HL-60 (cell line): Measurements from ENCODE around the gene PNMA3.

ENCODE experiments used
- GABPA ChIP-seq: IDR thresholded peaks from 2 replicates; pipeline ENCODE4 v1.6.1; 2012; ENCODE audit warnings: low read depth
- POLR2AphosphoS5 ChIP-seq: IDR thresholded peaks from 2 replicates; pipeline ENCODE4 v1.6.1; 2012; ENCODE audit warnings: low read depth
- TF ChIP-seq, protein P1 (sequence below): IDR thresholded peaks from one replicate; pipeline ENCODE4 v1.5.1; 2011; ENCODE audit warnings: low read length, control low read depth, inconsistent platforms; ENCODE audit not compliant: insufficient read depth

DNA sequence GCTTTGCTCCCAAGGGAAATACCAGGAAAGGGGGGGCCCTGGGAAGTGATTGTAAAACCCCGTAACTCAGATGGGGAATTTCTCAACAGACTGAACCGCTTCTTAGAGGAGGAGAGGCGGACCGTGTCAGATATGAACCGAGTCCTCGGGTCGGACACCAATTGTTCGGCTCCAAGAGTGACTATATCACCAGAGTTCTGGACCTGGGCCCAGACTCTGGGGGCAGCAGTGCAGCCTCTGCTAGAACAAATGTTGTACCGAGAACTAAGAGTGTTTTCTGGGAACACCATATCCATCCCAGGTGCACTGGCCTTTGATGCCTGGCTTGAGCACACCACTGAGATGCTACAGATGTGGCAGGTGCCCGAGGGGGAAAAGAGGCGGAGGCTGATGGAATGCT is 1.0 kb downstream of the PNMA3 start:
- TF ChIP-seq, protein P1, sequence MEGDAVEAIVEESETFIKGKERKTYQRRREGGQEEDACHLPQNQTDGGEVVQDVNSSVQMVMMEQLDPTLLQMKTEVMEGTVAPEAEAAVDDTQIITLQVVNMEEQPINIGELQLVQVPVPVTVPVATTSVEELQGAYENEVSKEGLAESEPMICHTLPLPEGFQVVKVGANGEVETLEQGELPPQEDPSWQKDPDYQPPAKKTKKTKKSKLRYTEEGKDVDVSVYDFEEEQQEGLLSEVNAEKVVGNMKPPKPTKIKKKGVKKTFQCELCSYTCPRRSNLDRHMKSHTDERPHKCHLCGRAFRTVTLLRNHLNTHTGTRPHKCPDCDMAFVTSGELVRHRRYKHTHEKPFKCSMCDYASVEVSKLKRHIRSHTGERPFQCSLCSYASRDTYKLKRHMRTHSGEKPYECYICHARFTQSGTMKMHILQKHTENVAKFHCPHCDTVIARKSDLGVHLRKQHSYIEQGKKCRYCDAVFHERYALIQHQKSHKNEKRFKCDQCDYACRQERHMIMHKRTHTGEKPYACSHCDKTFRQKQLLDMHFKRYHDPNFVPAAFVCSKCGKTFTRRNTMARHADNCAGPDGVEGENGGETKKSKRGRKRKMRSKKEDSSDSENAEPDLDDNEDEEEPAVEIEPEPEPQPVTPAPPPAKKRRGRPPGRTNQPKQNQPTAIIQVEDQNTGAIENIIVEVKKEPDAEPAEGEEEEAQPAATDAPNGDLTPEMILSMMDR, result no peak
- no peak for TF ChIP-seq POLR2AphosphoS5
- TF ChIP-seq GABPA, result no peak
